HUES48 (cell line): ENCODE measurements around the gene CDH13.

ENCODE experiments used
- H3K27ac ChIP-seq: one replicate; pipeline ENCODE4 v1.7.0; 2013; ENCODE audit warnings: low read depth, low read length, inconsistent platforms
- H3K27me3 ChIP-seq: 2 replicates; pipeline ENCODE4 v1.6.1; 2013; ENCODE audit warnings: mild to moderate bottlenecking, low read length; ENCODE audit not compliant: control insufficient read depth, insufficient read depth
- H3K36me3 ChIP-seq: 2 replicates; pipeline ENCODE4 v1.6.1; 2013; ENCODE audit warnings: low read length; ENCODE audit not compliant: control insufficient read depth, insufficient read depth
- H3K4me1 ChIP-seq: 2 replicates; pipeline ENCODE4 v1.6.1; 2013; ENCODE audit warnings: mild to moderate bottlenecking, low read length; ENCODE audit not compliant: control insufficient read depth, insufficient read depth
- H3K4me3 ChIP-seq: 2 replicates; pipeline ENCODE4 v1.5.1; 2013; ENCODE audit warnings: mild to moderate bottlenecking, low read depth, low read length
- H3K9ac ChIP-seq: 2 replicates; pipeline ENCODE4 v1.6.1; 2013; ENCODE audit warnings: mild to moderate bottlenecking, low read depth, low read length, moderate library complexity
- H3K9me3 ChIP-seq: 2 replicates; pipeline ENCODE4 v1.6.1; 2013; ENCODE audit warnings: low read length; ENCODE audit not compliant: control insufficient read depth, insufficient read depth

The CDH13 gene

GRCh38 chr16:83433201-83433600 lies 806.4 kb downstream of the CDH13 start:
- H3K4me1 ChIP-seq = no peaks in the 10 kb centered on the region
- no peak overlapping the region for H3K4me3 ChIP-seq
- H3K27ac ChIP-seq = no peak overlapping the region
- no peak overlapping the region for H3K9ac ChIP-seq
- H3K9me3 ChIP-seq = no peaks in the 10 kb centered on the region
- no peaks in the 10 kb centered on the region for H3K36me3 ChIP-seq
- H3K27me3 ChIP-seq = no peaks in the 10 kb centered on the region

GRCh38 chr16:83437036-83437435 lies 810.3 kb downstream of the CDH13 start:
- no peaks in the 10 kb centered on the region for H3K36me3 ChIP-seq
- no peaks in the 10 kb centered on the region for H3K9me3 ChIP-seq
- H3K4me1 ChIP-seq = no peaks in the 10 kb centered on the region
- no peak overlapping the region for H3K27ac ChIP-seq
- no peaks in the 10 kb centered on the region for H3K27me3 ChIP-seq
- H3K9ac ChIP-seq = no peak overlapping the region
- H3K4me3 ChIP-seq = no peak overlapping the region

- no peaks in the 10 kb centered on the region for H3K27me3 ChIP-seq
- no peak overlapping the region for H3K27ac ChIP-seq
- no peak overlapping the region for H3K9ac ChIP-seq
- H3K4me1 ChIP-seq = no peaks in the 10 kb centered on the region
- no peaks in the 10 kb centered on the region for H3K9me3 ChIP-seq
- H3K4me3 ChIP-seq = no peak overlapping the region
- H3K36me3 ChIP-seq = no peaks in the 10 kb centered on the region
These were observed 811.6 kb downstream of the CDH13 start for GRCh38 chr16:83438326-83438725.

GRCh38 chr16:83439412-83439811 lies 812.6 kb downstream of the CDH13 start:
- Histone ChIP-seq H3K27ac (no peak overlapping the region), H3K9ac (no peak overlapping the region), H3K9me3 (no peaks in the 10 kb centered on the region), H3K4me3 (no peak overlapping the region), H3K4me1 (no peaks in the 10 kb centered on the region), H3K36me3 (no peaks in the 10 kb centered on the region), H3K27me3 (no peaks in the 10 kb centered on the region)

GRCh38 chr16:83441517-83441916 lies 814.7 kb downstream of the CDH13 start:
- Histone ChIP-seq H3K9me3 (no peaks in the 10 kb centered on the region), H3K4me1 (no peaks in the 10 kb centered on the region), H3K27ac (no peak overlapping the region), H3K36me3 (no peaks in the 10 kb centered on the region), H3K4me3 (no peak overlapping the region), H3K9ac (no peak overlapping the region), H3K27me3 (no peaks in the 10 kb centered on the region)

GRCh38 chr16:83443972-83444371 lies 817.2 kb downstream of the CDH13 start:
- Histone ChIP-seq H3K4me3 (no peak overlapping the region), H3K36me3 (no peaks in the 10 kb centered on the region), H3K4me1 (no peaks in the 10 kb centered on the region), H3K27ac (no peak overlapping the region), H3K9ac (no peak overlapping the region), H3K27me3 (no peaks in the 10 kb centered on the region), H3K9me3 (no peaks in the 10 kb centered on the region)

GRCh38 chr16:83447560-83447959 lies 820.8 kb downstream of the CDH13 start:
- H3K36me3 ChIP-seq = no peaks in the 10 kb centered on the region
- H3K27me3 ChIP-seq = no peaks in the 10 kb centered on the region
- no peaks in the 10 kb centered on the region for H3K9me3 ChIP-seq
- no peak overlapping the region for H3K4me3 ChIP-seq
- no peaks in the 10 kb centered on the region for H3K4me1 ChIP-seq
- H3K9ac ChIP-seq = no peak overlapping the region
- no peak overlapping the region for H3K27ac ChIP-seq

- Histone ChIP-seq H3K9me3 (no peaks in the 10 kb centered on the region), H3K27me3 (no peaks in the 10 kb centered on the region), H3K4me1 (no peaks in the 10 kb centered on the region), H3K4me3 (no peak overlapping the region), H3K27ac (no peak overlapping the region), H3K9ac (no peak overlapping the region), H3K36me3 (no peaks in the 10 kb centered on the region)
These were observed 823.1 kb downstream of the CDH13 start for GRCh38 chr16:83449861-83450260.

GRCh38 chr16:83453977-83454376 lies 827.2 kb downstream of the CDH13 start:
- Histone ChIP-seq H3K36me3 (no peaks in the 10 kb centered on the region), H3K27me3 (no peaks in the 10 kb centered on the region), H3K9ac (no peak overlapping the region), H3K4me3 (no peak overlapping the region), H3K4me1 (no peaks in the 10 kb centered on the region), H3K27ac (no peak overlapping the region), H3K9me3 (no peaks in the 10 kb centered on the region)

GRCh38 chr16:83455716-83456115 lies 828.9 kb downstream of the CDH13 start:
- Histone ChIP-seq H3K36me3 (no peaks in the 10 kb centered on the region), H3K4me3 (no peak overlapping the region), H3K27me3 (no peaks in the 10 kb centered on the region), H3K4me1 (no peaks in the 10 kb centered on the region), H3K9ac (no peak overlapping the region), H3K9me3 (no peaks in the 10 kb centered on the region), H3K27ac (no peak overlapping the region)

GRCh38 chr16:83456934-83457333 lies 830.2 kb downstream of the CDH13 start:
- H3K27ac ChIP-seq = no peak overlapping the region
- no peak overlapping the region for H3K4me3 ChIP-seq
- no peaks in the 10 kb centered on the region for H3K9me3 ChIP-seq
- no peaks in the 10 kb centered on the region for H3K4me1 ChIP-seq
- H3K36me3 ChIP-seq = no peaks in the 10 kb centered on the region
- no peaks in the 10 kb centered on the region for H3K27me3 ChIP-seq
- H3K9ac ChIP-seq = no peak overlapping the region

GRCh38 chr16:83458612-83459011 lies 831.8 kb downstream of the CDH13 start:
- H3K27me3 ChIP-seq = no peaks in the 10 kb centered on the region
- no peak overlapping the region for H3K9ac ChIP-seq
- no peaks in the 10 kb centered on the region for H3K36me3 ChIP-seq
- H3K27ac ChIP-seq = no peak overlapping the region
- H3K9me3 ChIP-seq = no peaks in the 10 kb centered on the region
- H3K4me1 ChIP-seq = no peaks in the 10 kb centered on the region
- no peak overlapping the region for H3K4me3 ChIP-seq
